GM21381 (cell line): Measurements from ENCODE around the gene GADD45GIP1.
"Not testable (repeated sequence)": the region's sequence is repeated elsewhere in the genome, so short reads cannot be mapped to it uniquely, and the experiment has no call there.

Experiments used
- ATAC-seq: cut with Tn5 transposase; IDR thresholded peaks from one replicate; pipeline ENCODE4 v1.9.1; 2021; ENCODE audit warnings: mild to moderate bottlenecking, moderate library complexity; ENCODE audit not compliant: unreplicated experiment

GADD45GIP1 gene

DNA sequence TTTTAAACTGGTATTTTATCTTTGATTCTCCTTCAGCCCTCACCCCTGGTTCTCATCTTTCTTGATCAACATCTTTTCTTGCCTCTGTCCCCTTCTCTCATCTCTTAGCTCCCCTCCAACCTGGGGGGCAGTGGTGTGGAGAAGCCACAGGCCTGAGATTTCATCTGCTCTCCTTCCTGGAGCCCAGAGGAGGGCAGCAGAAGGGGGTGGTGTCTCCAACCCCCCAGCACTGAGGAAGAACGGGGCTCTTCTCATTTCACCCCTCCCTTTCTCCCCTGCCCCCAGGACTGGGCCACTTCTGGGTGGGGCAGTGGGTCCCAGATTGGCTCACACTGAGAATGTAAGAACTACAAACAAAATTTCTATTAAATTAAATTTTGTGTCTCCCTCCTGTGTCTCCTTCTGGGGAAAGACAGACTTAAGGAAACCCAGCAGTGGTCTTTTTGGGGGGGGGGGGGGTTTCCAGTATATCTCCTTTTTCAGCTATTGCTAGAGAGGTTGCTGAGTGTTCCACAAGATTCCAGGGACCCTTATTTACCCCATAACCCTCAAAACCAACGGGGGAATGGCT, 12.8 kb downstream of the GADD45GIP1 start:
- no peak for ATAC-seq

DNA sequence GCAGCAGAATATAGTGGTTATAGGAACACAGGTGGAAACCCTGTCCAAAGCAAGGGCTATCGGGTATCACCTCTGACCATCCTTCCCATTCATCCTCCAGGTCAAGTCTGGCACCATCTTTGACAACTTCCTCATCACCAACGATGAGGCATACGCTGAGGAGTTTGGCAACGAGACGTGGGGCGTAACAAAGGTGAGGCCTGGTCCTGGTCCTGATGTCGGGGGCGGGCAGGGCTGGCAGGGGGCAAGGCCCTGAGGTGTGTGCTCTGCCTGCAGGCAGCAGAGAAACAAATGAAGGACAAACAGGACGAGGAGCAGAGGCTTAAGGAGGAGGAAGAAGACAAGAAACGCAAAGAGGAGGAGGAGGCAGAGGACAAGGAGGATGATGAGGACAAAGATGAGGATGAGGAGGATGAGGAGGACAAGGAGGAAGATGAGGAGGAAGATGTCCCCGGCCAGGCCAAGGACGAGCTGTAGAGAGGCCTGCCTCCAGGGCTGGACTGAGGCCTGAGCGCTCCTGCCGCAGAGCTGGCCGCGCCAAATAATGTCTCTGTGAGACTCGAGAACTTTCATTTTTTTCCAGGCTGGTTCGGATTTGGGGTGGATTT, 13.5 kb downstream of the GADD45GIP1 start:
- ATAC-seq = no peak

DNA sequence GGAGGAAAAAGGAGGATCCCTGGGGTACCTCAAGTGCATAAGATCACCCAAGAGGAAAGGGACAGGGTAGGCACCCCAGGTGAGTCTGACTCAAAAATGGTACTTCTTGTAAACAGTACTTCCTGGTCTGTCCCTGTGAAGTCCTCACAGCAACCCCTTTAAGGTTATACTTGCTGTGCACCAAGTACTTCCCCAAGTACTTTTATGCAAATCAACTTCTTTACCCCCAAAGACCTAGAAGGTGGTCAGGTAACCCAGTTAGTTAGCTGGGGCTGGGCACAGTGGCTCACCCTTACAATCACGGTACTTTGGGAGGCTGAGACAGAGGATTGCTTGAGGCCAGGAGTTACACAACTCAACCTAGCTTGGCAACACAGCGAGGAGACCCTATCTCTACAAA, 16.1 kb downstream of the GADD45GIP1 start:
- no peak for ATAC-seq

DNA sequence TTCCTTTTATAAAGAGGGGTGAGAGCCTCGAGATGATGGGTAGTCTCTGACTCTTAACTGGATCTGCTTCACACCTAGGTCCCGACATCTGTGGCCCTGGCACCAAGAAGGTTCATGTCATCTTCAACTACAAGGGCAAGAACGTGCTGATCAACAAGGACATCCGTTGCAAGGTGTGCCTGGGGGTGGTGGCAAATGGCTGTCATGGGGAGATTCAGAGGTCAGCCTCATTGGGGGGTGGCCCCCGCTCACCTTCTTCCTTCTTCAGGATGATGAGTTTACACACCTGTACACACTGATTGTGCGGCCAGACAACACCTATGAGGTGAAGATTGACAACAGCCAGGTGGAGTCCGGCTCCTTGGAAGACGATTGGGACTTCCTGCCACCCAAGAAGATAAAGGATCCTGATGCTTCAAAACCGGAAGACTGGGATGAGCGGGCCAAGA, 17.0 kb downstream of the GADD45GIP1 start:
- no peak for ATAC-seq

DNA sequence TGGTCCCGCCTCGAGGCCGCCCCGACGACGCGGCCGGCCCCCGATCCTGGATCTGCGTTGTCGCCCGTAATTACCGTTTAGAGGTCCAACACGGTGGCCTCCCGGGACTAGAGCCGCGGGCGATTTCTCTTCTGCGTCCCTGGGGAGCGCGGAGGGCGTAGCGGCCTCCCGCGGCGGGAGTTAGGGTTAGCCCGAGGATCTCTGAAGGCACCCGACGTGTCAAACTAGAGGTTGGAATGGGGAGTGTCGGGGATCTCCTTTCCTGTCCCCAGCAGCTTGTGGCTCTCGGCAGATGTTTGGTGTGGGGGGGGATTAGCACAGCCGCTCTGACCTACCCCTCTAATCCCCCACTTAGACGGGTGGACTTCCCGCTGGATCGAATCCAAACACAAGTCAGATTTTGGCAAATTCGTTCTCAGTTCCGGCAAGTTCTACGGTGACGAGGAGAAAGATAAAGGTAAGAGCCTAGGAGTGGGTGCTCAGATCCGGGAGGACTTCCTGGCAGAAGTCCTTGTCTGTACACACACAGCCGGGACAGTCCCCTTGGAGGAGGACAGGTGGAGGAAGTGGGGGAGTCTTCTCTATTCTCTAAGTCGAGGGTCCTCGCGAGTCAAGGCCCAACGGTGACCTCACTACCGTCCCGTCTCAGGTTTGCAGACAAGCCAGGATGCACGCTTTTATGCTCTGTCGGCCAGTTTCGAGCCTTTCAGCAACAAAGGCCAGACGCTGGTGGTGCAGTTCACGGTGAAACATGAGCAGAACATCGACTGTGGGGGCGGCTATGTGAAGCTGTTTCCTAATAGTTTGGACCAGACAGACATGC, 18.0 kb downstream of the GADD45GIP1 start:
- ATAC-seq = peak; percentile 5

DNA sequence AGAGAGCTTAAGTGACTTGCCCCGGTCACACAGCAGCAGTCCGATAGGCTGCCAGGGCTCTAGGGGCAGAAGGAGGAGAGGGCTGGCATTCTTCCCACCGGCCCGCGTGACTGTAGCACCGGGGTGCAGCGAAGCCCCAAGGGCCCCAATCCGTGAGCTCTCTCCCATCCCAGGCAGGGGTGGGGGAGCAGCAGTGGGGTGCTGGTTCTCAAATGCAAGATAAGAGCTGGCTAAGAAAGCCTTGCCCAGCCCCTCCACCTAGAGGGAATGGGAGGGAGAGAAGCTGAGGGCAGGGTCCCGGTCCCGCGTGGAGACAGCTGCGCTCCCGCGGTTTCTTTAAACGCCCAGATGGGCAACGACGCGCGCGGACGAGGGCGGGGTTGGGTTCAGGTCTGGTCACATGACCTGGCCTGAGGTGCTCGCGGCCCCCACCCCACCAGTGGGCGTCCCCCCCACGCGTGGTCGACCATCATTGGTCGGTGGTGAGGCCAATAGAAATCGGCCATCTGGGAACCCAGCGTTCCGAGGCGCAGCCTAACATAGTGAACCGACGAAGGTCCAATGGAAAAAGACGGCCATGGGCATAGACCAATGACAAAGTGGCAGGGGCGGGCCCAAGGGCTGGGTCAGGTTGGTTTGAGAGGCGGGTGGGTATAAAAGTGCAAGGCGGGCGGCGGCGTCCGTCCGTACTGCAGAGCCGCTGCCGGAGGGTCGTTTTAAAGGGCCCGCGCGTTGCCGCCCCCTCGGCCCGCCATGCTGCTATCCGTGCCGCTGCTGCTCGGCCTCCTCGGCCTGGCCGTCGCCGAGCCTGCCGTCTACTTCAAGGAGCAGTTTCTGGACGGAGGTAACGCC, 18.9 kb downstream of the GADD45GIP1 start, which contains the start of gene CALR:
Gene CALR, plus strand, starts transcription at position 683 of the 852 bp plus-strand sequence. Its CDS starts 71 bp downstream, at position 754.
- peak; percentile 85 for ATAC-seq

DNA sequence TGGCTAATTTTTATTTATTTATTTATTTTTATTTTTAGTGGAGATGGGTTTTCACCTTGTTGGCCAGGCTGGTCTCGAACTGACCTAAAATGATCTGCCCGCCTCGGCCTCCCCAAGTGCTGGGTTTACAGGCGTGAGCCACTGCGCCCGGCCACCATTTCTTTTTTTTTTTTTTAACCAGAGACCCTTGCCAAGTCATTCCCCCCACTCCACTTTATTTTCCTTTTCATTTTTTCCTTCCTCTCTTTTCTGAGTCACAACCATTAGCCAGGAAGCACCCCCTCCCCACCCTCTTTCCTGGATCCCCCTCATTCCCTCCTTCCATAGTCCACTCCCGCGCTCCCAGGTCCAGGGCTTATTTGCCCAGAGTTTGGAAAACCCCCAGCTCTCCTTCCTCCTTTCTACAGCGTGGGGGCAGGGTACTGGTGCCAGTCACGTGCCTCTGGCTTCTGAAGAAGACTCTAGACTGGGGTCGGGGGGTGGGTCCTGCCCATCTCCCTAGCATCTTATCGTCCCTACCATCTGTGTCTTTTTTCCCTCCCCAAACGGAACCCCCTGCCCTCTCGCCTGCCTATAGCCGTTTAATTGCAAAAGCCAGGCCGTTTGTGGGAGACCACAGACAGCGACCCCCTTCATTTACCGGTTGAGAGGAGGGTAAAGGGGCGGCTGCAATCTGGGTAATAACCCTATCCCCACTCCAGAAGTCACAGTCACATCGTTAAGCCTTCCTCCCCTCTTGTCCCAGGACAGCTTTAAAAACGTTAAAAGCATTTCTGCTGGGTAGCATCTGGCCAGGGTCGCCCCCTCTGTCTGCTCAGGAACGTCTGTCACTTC, 19.7 kb downstream of the GADD45GIP1 start:
- no peak for ATAC-seq

DNA sequence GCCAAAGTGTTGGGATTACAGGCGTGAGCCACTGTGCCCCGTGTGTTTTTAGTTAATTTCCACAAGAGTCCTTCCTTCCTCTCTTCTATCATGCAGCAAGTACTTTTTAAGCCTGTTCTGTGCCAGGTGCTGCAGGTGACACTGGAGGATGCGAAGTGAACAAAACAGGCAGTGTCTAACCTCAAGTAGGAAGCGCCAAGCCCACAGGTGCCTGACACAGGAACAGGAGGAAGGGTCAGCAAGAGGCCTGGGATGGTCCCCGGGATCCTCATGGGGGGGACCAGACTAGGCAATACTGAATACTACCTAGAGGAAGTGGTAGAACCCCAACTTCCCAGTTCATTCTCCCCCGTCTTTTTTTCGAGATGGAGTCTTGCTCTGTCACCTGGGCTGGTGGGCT, 20.4 kb downstream of the GADD45GIP1 start:
- no peak for ATAC-seq

DNA sequence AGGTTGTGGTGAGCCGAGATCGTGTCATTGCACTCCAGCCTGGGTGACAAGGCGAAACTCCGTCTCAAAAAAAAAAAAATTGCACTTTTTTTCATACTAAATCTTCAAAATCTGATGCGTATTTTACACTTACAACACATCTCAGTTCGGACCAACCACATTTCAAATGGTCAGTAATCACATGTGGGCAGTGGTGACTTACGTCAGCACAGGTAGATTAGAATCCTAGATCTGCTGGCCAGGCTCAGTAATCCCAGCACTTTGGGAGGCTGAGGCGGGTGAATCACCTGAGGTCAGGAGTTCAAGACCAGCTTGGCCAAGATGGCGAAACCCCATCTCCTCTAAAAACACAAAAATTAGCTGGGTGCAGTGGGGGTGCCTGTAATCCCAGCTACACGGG, 22.0 kb downstream of the GADD45GIP1 start:
- no peak for ATAC-seq

DNA sequence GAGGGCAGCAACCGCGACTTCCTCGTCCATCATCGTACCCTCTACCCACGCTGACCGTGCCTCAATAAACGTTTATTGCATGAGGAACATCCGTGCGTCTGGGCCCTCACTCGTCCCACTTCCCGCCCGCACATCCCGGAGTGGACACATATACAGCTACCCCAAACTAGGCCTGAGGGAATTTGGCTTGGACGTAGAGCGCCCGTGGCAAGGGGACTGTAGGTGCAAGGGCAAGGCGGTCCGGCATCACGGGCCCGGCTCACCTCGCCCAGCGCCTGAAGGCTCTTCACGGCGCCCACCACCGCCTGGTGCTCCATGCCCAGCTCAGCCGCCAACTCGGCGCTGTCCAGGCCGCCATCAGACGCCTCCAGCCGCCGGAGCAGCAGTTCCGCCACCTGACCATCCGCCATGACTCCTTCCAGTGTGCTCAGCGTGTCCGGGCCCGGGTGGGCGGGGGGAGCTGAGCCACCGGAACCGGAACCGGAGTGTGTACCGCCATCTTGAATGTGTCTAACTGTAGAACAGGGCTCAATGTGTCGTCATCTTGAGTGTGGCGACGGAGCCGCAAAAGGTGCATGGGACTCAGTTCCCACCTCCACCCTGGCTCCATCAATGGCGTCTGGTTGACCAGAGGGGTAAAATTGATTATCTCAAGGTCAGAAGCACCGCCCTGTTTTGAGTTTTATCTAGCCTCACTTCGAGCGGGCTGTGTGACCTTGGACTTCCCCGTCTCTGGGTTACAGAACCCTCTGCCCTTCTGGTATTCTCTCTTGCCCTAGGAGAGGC, 23.5 kb downstream of the GADD45GIP1 start, which contains the start of gene FARSA:
Gene FARSA, minus strand, starts transcription at position 425 of the 786 bp plus-strand sequence. Its CDS starts 15 bp downstream, at position 410.
- peak; percentile 40 for ATAC-seq

DNA sequence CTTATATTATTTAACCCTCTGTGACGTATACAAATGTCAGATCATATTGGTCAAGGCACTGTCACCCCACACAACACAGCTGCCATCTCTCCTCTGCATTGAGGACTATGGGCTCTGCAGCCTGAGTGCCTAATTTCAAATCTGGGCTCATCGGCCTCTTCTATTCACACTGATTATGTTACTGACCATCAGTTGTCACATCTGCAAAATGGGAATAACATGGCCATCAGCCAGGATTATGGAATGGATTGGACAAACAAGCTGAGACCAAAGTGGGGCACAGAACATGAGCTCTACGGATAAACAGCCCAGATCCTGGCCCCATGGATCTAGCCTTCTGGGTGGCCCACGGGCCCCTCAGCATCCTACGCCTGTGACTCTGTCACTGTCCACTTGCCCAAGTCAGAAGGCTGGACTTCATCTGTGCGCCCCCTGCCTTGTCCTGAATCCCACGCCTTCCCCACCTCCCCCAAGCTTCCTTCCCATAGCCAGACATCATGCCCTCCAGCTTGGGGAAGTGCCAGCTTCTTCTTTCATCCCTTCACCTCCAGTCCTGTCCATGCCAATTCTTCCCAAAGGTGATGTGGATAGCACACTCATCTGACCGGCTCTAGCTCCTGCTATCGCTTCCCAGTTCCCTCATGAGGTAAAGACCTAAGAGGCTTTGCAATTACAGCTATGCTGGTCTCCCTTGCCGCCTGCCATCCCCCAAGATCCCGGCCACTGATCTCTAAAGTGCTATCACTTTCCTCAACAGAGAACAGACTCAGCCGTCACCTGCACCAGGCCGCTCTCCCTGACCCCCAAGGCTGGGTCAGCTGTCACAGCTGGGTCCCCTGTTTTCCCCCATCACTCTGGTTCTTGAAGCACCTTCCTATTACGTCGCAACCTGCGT, 24.4 kb downstream of the GADD45GIP1 start:
- no peak for ATAC-seq

DNA sequence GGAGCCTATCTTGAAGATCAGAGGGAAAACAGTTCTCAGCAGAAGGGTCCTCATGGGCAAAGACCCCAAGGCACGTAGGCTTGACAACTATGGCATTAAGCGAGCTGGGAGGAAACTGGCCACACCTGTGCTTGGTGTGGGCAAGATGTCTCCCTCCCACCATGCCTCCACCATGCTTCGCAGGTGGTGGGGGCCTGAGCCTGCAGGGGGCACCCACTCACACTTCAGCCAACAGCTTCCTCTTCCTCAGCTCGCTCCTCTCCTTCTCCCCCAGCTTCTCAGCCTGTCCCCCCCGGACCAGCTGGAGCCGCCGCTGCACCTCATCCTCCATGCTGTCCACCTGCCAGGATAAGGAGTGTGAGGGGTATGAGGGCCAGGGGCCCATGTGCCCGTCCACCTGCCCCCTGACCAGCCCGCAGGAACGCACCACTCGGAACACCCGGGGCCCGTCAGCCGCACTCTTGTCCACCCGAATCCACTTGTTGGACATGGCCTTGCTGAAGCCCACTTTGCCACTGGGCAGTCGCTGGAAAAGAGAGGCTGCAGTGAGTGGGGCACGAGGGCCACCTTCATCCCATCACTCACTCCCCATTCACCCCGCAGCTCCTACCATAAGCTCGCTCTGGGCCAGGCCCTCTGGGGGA, 26.9 kb downstream of the GADD45GIP1 start:
- ATAC-seq = no peak

DNA sequence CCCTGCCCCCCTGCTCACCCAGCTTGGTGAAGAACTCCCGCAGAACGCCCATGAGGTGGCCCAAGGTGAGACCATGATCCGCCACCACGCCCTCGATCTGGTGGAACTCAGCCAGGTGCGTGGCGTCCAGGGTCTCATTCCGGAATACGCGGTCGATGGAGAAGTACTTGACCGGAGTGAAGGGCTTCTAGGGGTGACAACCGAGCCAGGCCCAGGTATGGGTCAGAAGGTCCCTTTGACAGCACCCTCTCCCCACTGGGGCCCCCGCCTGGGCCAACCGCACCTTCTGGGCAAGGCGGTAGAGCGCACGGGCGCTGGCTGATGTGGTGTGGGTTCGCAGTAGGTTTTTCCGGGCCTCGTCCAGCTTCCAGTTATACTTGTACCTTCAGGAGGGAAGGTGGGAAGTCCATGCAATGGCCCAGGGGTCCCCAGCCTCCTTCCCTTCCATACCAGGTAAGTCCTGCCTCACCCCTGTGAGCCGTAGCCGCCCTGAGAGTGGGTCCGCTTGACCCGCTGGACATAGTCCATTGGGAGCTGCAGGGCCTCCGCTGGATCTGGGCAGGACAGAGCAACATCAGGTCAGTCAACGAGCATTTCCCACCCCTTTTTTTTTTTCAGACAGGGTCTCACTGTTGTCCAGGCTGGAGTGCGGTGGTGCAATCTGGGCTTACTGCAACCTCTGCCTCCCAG, 32.3 kb downstream of the GADD45GIP1 start:
- no peak for ATAC-seq

DNA sequence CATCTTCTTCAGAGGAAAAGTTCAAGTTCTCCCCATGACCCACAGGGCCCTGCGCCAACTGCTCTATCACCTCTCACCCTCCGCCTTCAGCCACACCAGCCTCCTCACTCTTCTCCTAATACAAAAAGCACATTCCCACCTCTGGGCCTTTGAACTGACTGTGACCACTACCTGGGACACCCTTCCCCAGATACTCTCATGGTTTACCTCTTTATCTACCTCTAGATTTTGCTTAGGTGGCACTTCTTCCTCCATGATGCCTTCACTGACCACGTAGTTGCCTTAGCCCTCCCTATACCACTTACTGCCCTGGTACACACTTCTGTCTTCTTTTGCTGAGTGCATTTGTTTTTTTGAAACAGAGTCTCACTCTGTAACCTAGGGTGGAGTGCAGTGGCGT, 34.1 kb downstream of the GADD45GIP1 start:
- no peak for ATAC-seq

DNA sequence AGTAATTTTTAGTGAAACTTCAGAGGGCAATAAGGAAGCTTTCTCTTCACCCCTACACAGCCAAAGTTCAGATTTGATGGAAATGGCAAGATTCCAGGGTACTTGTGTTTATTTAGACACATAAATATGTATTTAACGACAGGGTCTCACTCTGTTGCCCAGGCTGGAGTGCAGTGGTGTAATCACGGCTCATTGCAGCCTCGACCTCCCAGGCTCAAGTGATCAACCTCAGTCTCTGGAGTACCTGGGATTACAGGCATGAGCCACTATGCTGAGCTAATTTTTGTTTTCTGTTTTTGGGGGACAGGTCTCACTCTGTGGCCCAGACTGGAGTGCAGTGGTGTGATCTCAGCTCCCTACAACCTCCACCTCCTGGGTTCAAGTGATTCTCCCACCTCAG, 36.0 kb downstream of the GADD45GIP1 start:
- no peak for ATAC-seq

DNA sequence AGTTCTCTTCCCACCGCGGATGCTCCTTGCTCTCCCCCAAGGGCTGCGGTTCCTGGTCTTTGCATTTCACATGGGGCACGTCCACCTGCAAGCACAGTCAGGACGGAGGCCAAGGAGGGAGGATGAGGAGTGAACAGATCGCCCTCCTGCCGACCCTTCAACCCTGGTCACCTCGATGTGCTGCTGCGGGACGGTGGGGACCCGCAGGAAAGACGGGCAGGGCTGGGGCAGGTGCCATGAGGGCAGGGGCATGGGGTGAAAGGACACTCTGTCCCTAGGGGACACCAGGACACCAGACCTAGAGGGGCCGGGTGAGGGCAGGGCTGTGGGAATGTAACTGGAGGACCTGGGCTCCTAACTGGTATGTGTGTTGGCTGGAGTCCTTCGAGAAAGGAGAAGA, 38.8 kb downstream of the GADD45GIP1 start:
- ATAC-seq = no peak

DNA sequence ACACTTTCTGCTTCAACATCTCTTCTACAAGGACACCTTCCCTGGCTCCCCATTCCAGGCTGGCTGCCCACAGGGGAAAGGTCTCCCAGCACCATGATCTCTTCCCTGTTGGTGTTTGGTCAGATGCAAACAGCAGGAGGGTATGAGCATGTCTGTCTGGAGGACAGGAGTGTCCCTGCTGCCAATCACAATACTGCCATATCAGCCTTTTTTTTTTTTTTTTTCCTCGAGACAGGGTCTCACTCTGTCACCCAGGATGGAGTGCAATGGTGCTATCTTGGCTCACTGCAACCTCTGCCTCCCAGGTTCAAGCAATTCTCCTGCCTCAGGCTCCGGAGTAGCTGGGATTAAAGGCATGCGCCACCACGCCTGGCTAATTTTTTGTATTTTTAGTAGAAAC, 41.2 kb downstream of the GADD45GIP1 start:
- ATAC-seq = not testable (repeated sequence)
